Stimulated activated naive CD8-positive, alpha-beta T cell treated with anti-CD3 and anti-CD28 coated beads, Interleukin-15, Interleukin-2, amounts not matched to agents 100 ng/mL and 50 ng/mL, for 24 hours (primary cell): Measurements from ENCODE around the gene TXNRD2.

Source experiments
- H3K27ac Mint-ChIP-seq: one replicate; pipeline ENCODE4 v1.8.0; 2021; ENCODE audit warnings: mild to moderate bottlenecking, mixed read lengths
- H3K27me3 Mint-ChIP-seq: one replicate; pipeline ENCODE4 v1.8.0; 2021; ENCODE audit warnings: mixed read lengths
- H3K36me3 Mint-ChIP-seq: one replicate; pipeline ENCODE4 v1.8.0; 2021; ENCODE audit warnings: low read depth, mixed read lengths
- H3K4me1 Mint-ChIP-seq: one replicate; pipeline ENCODE4 v1.8.0; 2021; ENCODE audit warnings: low read depth, mixed read lengths
- H3K4me3 Mint-ChIP-seq: one replicate; pipeline ENCODE4 v1.8.0; 2021; ENCODE audit warnings: mild to moderate bottlenecking, mixed read lengths
- H3K9me3 Mint-ChIP-seq: one replicate; pipeline ENCODE4 v1.8.0; 2021; ENCODE audit warnings: mixed read lengths

The TXNRD2 gene

DNA sequence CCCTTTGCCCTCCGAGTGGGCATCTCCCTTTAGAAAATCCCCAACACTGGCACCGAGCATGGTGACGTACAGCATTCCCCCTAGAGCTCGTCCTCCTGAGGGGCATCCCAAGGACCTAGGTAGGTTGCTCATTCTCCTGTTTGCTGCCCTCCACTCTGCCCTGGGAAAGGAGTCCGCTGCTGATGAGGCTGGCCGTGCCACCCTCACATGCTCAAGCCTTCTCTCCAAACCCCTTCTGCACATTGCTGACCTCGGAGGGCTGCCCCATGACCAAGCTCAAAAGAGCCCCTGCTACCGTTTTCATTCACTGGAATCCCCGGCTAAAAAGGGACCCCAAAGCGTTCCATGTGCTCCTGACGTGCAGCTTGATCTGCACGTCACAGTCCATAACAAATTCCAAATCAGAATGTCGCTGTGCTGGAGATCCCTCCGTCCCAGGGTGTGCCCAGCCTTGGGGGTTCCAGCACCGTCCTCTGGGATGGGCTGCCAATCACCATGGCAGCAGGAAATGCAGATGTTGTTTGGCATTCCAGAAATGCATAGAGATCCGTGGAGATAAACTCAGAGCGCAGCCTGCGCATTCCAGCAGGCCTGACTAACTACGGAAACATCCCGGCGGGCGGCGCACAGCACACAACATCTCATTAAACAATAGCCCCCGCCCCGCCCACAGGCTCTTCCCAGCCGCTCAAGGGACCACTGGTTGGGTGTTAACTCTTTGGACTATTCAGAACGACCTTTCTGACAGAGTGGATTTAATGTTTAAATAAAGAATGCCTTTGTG lies 60.6 kb downstream of the TXNRD2 start:
- Mint-ChIP-seq H3K9me3 (no peaks in the 10 kb centered on the region), H3K4me1 (peaks cover 6% of the 10 kb centered on the region), H3K27ac (no peak overlapping the region), H3K27me3 (no peaks in the 10 kb centered on the region), H3K36me3 (no peaks in the 10 kb centered on the region), H3K4me3 (no peak overlapping the region)

DNA sequence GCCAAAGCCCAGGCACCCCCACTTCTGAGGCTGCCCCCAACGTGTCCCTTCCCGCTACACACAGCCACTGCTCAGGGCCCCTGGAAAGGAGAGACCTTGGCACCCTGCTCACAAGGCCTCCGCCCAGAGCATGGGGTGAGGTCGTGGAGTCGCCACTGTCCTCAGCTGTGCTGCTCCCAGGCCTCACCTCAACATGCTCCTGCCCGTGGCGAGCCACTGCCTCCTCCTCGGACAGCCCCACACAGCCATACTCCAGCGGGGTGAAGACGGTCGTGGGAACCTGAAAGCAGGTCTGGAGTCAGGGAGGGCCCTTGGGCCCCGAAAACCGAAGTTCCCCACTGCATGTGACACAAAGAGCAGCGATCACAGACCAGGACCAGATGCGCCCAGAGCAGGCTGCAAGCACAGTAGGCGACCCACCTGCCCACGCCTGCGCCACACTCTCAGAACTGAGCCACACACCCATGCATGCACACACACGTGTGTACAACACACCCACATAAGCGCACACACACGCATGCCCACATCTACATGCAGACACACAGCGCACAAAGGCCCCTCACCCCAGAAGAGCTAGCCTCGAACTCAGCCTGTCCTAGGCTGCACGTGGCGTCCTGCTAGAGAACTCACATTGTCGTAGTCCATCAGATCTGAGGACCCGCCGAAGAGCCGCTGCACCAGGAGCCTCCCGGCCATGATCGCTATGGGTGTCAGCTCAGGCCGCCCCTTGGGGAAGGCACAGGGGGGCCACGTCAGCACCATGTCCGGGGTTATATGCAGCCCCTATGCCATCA lies 61.4 kb downstream of the TXNRD2 start:
- Mint-ChIP-seq H3K27ac (no peak overlapping the region), H3K9me3 (no peaks in the 10 kb centered on the region), H3K4me3 (no peak overlapping the region), H3K27me3 (no peaks in the 10 kb centered on the region), H3K4me1 (no peaks in the 10 kb centered on the region), H3K36me3 (no peaks in the 10 kb centered on the region)

GRCh38 chr22:19879643-19879991 lies 62.0 kb downstream of the TXNRD2 start:
- Mint-ChIP-seq H3K27ac (no peak overlapping the region), H3K4me3 (no peak overlapping the region), H3K36me3 (no peaks in the 10 kb centered on the region), H3K9me3 (no peaks in the 10 kb centered on the region), H3K4me1 (no peaks in the 10 kb centered on the region), H3K27me3 (no peaks in the 10 kb centered on the region)

- H3K9me3 Mint-ChIP-seq = no peaks in the 10 kb centered on the region
- H3K4me1 Mint-ChIP-seq = peaks cover 3% of the 10 kb centered on the region
- H3K27me3 Mint-ChIP-seq = no peaks in the 10 kb centered on the region
- no peak overlapping the region for H3K27ac Mint-ChIP-seq
- no peak overlapping the region for H3K4me3 Mint-ChIP-seq
- no peaks in the 10 kb centered on the region for H3K36me3 Mint-ChIP-seq
These were observed 62.4 kb downstream of the TXNRD2 start for GRCh38 chr22:19879246-19879570.

- no peaks in the 10 kb centered on the region for H3K36me3 Mint-ChIP-seq
- no peaks in the 10 kb centered on the region for H3K27me3 Mint-ChIP-seq
- no peak overlapping the region for H3K27ac Mint-ChIP-seq
- H3K9me3 Mint-ChIP-seq = no peaks in the 10 kb centered on the region
- no peak overlapping the region for H3K4me3 Mint-ChIP-seq
- H3K4me1 Mint-ChIP-seq = peaks cover 8% of the 10 kb centered on the region
These were observed 63.0 kb downstream of the TXNRD2 start for GRCh38 chr22:19878461-19879245.

DNA sequence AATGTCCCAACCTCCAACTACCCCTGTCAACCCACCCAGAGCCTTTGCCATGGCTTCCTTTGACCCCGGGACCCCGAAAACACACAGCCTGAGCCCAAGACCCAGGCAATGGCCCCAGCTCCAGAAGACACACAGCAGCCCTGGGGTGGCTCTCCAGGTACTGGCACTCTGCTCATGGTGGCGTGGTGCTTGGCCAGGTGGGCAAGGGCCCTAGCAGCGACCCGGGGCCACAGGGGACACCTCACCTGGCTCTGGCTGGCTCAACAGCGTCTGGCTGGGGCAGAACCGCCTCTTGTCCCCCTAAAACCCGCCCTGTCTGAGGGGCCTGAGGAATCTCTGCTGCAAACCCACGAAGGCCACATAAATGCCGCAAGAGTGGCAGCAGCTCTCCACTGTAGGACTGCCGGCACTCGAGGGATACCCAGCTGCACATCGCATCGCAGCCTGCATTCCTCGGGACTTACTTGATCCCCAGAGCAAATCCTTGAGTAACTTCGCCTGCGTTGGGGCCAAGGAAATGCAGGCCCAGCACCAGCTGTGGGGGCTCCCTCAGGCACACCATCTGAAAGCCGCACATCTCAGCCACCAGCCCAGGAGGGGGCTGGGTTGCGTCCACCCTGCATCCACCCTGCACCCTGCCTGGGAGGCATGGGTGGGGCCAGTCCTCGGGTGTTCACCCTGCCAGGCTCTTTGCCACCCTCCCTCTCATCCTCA lies 63.8 kb downstream of the TXNRD2 start:
- no peak overlapping the region for H3K27ac Mint-ChIP-seq
- no peaks in the 10 kb centered on the region for H3K27me3 Mint-ChIP-seq
- H3K36me3 Mint-ChIP-seq = no peaks in the 10 kb centered on the region
- H3K4me3 Mint-ChIP-seq = no peak overlapping the region
- H3K9me3 Mint-ChIP-seq = no peaks in the 10 kb centered on the region
- H3K4me1 Mint-ChIP-seq = peaks cover 8% of the 10 kb centered on the region

DNA sequence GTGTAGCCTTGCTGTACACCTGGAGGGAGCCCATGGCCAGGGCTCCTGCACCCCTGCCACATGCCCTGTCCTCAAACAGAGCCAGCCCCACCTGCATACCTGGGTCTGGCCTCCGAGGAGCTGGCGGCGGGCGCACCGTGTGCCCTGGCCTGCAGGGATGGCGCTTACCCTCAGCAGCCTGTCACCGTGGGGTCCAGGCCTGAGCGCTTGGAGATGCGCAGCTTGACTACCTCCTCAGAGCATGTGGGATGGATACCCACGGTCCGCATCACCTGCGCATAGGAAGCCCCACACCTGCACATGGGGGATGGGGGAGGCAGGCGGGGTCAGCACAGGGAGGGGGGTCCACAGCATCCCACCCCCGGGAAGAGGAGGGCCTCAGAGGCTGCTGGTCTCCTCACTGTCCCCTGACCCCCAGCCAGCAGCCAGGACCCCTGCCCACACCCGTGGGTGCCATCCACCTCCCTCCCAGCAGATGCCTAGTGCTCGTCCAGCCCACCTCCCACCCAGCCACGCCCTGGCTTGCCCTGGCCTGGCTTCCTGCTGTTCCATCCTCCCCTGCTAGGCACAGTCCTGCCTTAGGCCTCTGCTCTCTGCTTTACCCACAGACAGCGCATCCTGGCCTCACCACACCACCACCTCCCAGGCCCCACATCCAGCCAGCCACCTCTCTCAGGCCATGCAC lies 64.5 kb downstream of the TXNRD2 start:
- Mint-ChIP-seq H3K4me1 (peaks cover 8% of the 10 kb centered on the region), H3K27me3 (no peaks in the 10 kb centered on the region), H3K27ac (no peak overlapping the region), H3K9me3 (no peaks in the 10 kb centered on the region), H3K36me3 (no peaks in the 10 kb centered on the region), H3K4me3 (no peak overlapping the region)

DNA sequence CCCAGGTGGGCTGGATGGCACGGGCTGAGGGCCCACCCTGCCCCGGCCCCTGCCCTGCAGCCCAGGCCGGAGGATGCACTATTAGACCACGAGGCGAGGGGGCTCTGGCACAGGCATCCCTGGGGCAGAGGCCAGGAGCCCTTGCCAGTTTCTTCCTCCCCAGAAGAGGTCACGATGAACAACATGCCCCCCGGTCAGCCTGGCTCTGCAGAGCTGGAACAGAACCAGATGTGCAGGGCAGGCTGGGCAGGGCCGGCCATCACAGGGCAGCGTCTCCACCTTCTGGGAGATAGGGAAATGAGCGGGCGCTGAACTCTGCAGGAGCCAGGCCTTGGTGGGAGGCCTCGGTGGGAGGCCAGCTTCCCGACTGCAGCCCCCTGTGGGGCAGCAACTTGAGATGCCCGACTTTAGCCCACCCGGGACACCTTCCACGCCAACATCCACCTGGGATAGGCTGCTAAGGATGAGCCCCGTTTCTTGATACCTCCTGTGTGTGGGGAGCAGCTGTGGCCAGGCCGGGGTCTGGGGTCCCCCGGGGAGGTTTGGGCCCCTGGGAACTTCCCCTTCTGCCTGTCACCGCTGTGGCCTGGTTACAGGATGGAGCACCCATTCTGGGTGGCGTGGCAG lies 65.2 kb downstream of the TXNRD2 start:
- H3K27me3 Mint-ChIP-seq = no peaks in the 10 kb centered on the region
- H3K9me3 Mint-ChIP-seq = no peaks in the 10 kb centered on the region
- peaks cover 8% of the 10 kb centered on the region for H3K4me1 Mint-ChIP-seq
- H3K4me3 Mint-ChIP-seq = no peak overlapping the region
- H3K27ac Mint-ChIP-seq = no peak overlapping the region
- no peaks in the 10 kb centered on the region for H3K36me3 Mint-ChIP-seq

DNA sequence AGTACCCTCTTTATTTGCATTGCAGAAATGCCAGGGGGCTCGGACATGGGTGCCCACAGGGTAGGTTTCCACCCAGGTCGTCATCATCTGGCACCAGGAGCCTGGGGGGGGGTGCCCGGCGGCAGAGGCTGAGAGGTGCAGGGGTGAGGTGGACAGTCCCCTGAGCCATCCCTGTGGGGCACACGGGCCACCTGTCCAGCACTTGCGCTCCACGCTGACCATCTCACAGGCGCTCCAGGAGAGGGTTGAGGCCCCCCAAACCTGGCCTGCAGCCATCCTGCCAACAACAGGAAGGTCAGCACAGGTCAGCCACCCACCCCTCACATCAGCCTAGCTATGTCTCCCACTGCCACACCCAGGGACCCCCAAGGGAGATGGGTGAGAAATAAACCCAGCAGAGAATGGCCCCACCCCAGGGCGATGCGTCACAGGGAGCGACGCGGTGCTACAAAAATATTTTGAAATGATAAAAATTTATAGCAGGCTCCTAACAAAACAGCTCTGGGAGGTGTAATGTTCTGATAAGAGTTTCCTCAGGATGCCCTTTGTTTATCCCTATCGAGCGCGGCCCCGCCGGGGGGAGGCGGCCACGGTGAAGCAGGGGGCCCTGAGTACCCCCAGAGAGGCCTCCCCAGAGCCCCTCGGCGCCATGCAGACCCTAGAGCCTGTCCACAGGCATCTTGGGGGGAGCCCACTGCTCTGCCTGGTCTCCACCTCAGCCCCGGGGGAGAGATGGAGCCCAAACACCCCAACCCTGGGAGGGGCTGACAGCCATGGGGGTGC lies 65.9 kb downstream of the TXNRD2 start:
- Mint-ChIP-seq H3K9me3 (no peaks in the 10 kb centered on the region), H3K27ac (no peak overlapping the region), H3K36me3 (no peaks in the 10 kb centered on the region), H3K27me3 (no peaks in the 10 kb centered on the region), H3K4me3 (no peak overlapping the region), H3K4me1 (peaks cover 8% of the 10 kb centered on the region)

GRCh38 chr22:19875061-19875530 lies 66.5 kb downstream of the TXNRD2 start:
- H3K36me3 Mint-ChIP-seq = no peaks in the 10 kb centered on the region
- peaks cover 8% of the 10 kb centered on the region for H3K4me1 Mint-ChIP-seq
- no peak overlapping the region for H3K4me3 Mint-ChIP-seq
- H3K27me3 Mint-ChIP-seq = no peaks in the 10 kb centered on the region
- no peaks in the 10 kb centered on the region for H3K9me3 Mint-ChIP-seq
- H3K27ac Mint-ChIP-seq = no peak overlapping the region

- peaks cover 8% of the 10 kb centered on the region for H3K4me1 Mint-ChIP-seq
- no peaks in the 10 kb centered on the region for H3K9me3 Mint-ChIP-seq
- H3K4me3 Mint-ChIP-seq = no peak overlapping the region
- H3K27me3 Mint-ChIP-seq = no peaks in the 10 kb centered on the region
- H3K36me3 Mint-ChIP-seq = no peaks in the 10 kb centered on the region
- H3K27ac Mint-ChIP-seq = no peak overlapping the region
These were observed 67.1 kb downstream of the TXNRD2 start for GRCh38 chr22:19874307-19875060.

- H3K27ac Mint-ChIP-seq = no peak overlapping the region
- H3K36me3 Mint-ChIP-seq = no peaks in the 10 kb centered on the region
- peaks cover 8% of the 10 kb centered on the region for H3K4me1 Mint-ChIP-seq
- no peak overlapping the region for H3K4me3 Mint-ChIP-seq
- no peaks in the 10 kb centered on the region for H3K27me3 Mint-ChIP-seq
- H3K9me3 Mint-ChIP-seq = no peaks in the 10 kb centered on the region
These were observed 67.7 kb downstream of the TXNRD2 start for GRCh38 chr22:19873960-19874306.
